OCI-LY7 (cell line): ENCODE data around the gene DGCR8.

Experiments used
- CTCF ChIP-seq: fragments of 200-600 bp; sonication (generic); conservative IDR thresholded peaks from 2 replicates; pipeline ENCODE4 v1.5.1; 2014; ENCODE audit warnings: mild to moderate bottlenecking, antibody characterized with exemption, low read length, moderate library complexity, mixed read lengths
- EZH2phosphoT487 ChIP-seq: fragments of 200-600 bp; sonication (generic); IDR thresholded peaks from 2 replicates; pipeline ENCODE4 v1.6.1; 2018; ENCODE audit warnings: low read depth, borderline replicate concordance, mild to moderate bottlenecking, mixed run types, antibody characterized with exemption, low read length, moderate library complexity, mixed read lengths

- TF ChIP-seq CTCF (no peak), EZH2phosphoT487 (no peak)
These were observed 14.0 kb upstream of the DGCR8 start for GRCh38 chr22:20065896-20066616.
